K562 (cell line): ENCODE measurements around the gene TMED4. TPM values are rescaled to one million over a fixed set of nuclear protein-coding genes. Genes with fewer than 3 reads are reported as not detected.

Experiments used
- ATAC-seq: fragments of 200-7000 bp; cut with Tn5 transposase; 3 replicates; pipeline ENCODE4 v1.9.1; 2020; ENCODE audit warnings: moderate library complexity
- BruUV-seq: library from RNA; stranded (reverse); fragments of 400-500 nt; replicated peaks from 2 replicates; lab custom pipeline; 2021; lab: Mats Ljungman, UMichigan
- CTCF ChIA-PET: fragments of 300-600 bp; formaldehyde crosslinking; extraction: SDS; loops from one replicate; lab custom pipeline; 2021; ENCODE audit warnings: low intra/inter-chr PET ratio; lab: Yijun Ruan, JAX
- POLR2A ChIA-PET: fragments of 300-600, 350-650 bp; sonication (Branson Sonifier 250); formaldehyde crosslinking; extraction: SDS; loops from one replicate; lab custom pipeline; 2021; ENCODE audit warnings: antibody characterized with exemption, inconsistent platforms; lab: Yijun Ruan, JAX
- DNase-seq, 4 experiments: peaks; one replicate each; pipeline versions ENCODE4 v3.0.0 to v3.0.0-alpha.2; 2011 to 2018; ENCODE audit warnings: low spot score in 3 of 4, mixed read lengths in 3 of 4; ENCODE audit errors: extremely low read depth in 1 of 4
- FAIRE-seq: peaks from 2 replicates; lab custom pipeline; 2011; peaks lifted over from hg19 to GRCh38; lab: Jason Lieb, UNC
- H2AFZ ChIP-seq: 2 replicates; pipeline ENCODE4 v1.6.0; 2011; ENCODE audit warnings: low read depth, low read length, control low read depth, inconsistent platforms
- H3K27ac ChIP-seq: fragments of 200-600 bp; 3 replicates; pipeline ENCODE4 v1.8.0; 2011; ENCODE audit warnings: low read depth, mild to moderate bottlenecking, control low read depth, inconsistent platforms, low read length, moderate library complexity, mixed read lengths; ENCODE audit errors: extremely low read depth
- H3K27me3 ChIP-seq, 2 experiments: fragments of 300-600 bp in 1 of 2; 2 replicates in 1 of 2; 3 replicates in 1 of 2; pipeline versions ENCODE4 v1.6.0 to v1.8.0; 2011; ENCODE audit warnings: inconsistent platforms in 2 of 2, low read length in 2 of 2, mild to moderate bottlenecking in 1 of 2, mixed read lengths in 1 of 2, moderate library complexity in 1 of 2; ENCODE audit not compliant: control insufficient read depth in 2 of 2, insufficient read depth in 2 of 2
- H3K36me3 ChIP-seq: fragments of 300-600 bp; 3 replicates; pipeline ENCODE4 v1.8.0; 2011; ENCODE audit warnings: mild to moderate bottlenecking, low read length, inconsistent platforms; ENCODE audit not compliant: control insufficient read depth, insufficient read depth
- H3K4me1 ChIP-seq, 2 experiments: fragments of 200-600 bp in 1 of 2; replicated peaks in 1 of 2; 2 replicates in 1 of 2; 3 replicates in 1 of 2; pipeline versions ENCODE4 v1.5.1 to v1.8.0; 2011; ENCODE audit warnings: inconsistent platforms in 2 of 2, low read length in 2 of 2, mild to moderate bottlenecking in 1 of 2, mixed read lengths in 1 of 2, moderate library complexity in 1 of 2; ENCODE audit not compliant: control insufficient read depth in 2 of 2, insufficient read depth in 2 of 2
- H3K4me2 ChIP-seq: 2 replicates; pipeline ENCODE4 v1.6.1; 2011; ENCODE audit warnings: low read length, control low read depth, inconsistent platforms, mixed read lengths; ENCODE audit not compliant: insufficient read depth
- H3K4me3 ChIP-seq: fragments of 200-600 bp; sonication (generic), shearing (Covaris generic); 2 replicates; pipeline ENCODE4 v1.5.1; 2016; ENCODE audit warnings: control low read depth, inconsistent platforms
- H3K79me2 ChIP-seq: fragments of 200-600 bp; 3 replicates; pipeline ENCODE4 v1.8.0; 2011; ENCODE audit warnings: low read length, inconsistent platforms; ENCODE audit not compliant: control insufficient read depth, insufficient read depth
- H3K9ac ChIP-seq, 2 experiments: 2 replicates each; pipeline versions ENCODE4 v1.6.0 to v1.6.1; 2011; ENCODE audit warnings: low read depth in 2 of 2, low read length in 2 of 2, control low read depth in 1 of 2, inconsistent platforms in 1 of 2, mild to moderate bottlenecking in 1 of 2, mixed read lengths in 1 of 2; ENCODE audit not compliant: insufficient read depth in 1 of 2
- H3K9me1 ChIP-seq: one replicate; pipeline ENCODE4 v1.6.0; 2011; ENCODE audit warnings: inconsistent platforms, mild to moderate bottlenecking, low read length, moderate library complexity; ENCODE audit not compliant: control insufficient read depth, insufficient read depth
- H3K9me3 ChIP-seq: replicated peaks from 2 replicates; pipeline ENCODE4 v1.5.1; 2011; ENCODE audit warnings: low read depth, low read length, inconsistent platforms; ENCODE audit not compliant: control insufficient read depth, insufficient read depth
- H4K20me1 ChIP-seq: replicated peaks from 2 replicates; pipeline ENCODE4 v1.6.1; 2011; ENCODE audit warnings: low read length, inconsistent platforms, mixed read lengths; ENCODE audit not compliant: control insufficient read depth, insufficient read depth
- E2F3 ChIP-seq: fragments of 250-450 bp; sonication (Bioruptor Pico); IDR thresholded peaks from 2 replicates; pipeline ENCODE4 v1.4.0; 2020; ENCODE audit warnings: mild to moderate bottlenecking
- PHB2 ChIP-seq: fragments of 450-650 bp; IDR thresholded peaks from 2 replicates; pipeline ENCODE4 v1.6.1; 2017; ENCODE audit warnings: low read depth
- POLR2A ChIP-seq: fragments of 450-650 bp; conservative IDR thresholded peaks from 2 replicates; pipeline ENCODE4 v1.6.1; 2016
- TFAM ChIP-seq: fragments of 250-450 bp; sonication (Bioruptor Pico); conservative IDR thresholded peaks from 2 replicates; pipeline ENCODE4 v1.5.0; 2021; ENCODE audit warnings: mild to moderate bottlenecking, moderate library complexity
- ZC3H4 ChIP-seq: sonication (generic); formaldehyde crosslinking; IDR thresholded peaks from 2 replicates; pipeline ENCODE4 v1.9.0; 2021; ENCODE audit warnings: missing genetic modification reagents, borderline replicate concordance
- ZNF444 ChIP-seq: fragments of 250-450 bp; sonication (Bioruptor Pico); IDR thresholded peaks from 2 replicates; pipeline ENCODE4 v1.4.0; 2020; ENCODE audit warnings: mild to moderate bottlenecking, moderate library complexity
- WGBS: fragments of 100-300 bp; shearing (Covaris generic); methylation state at CpG from one replicate; pipeline ENCODE4 v1.1.6; 2016; ENCODE audit warnings: low coverage, mixed read lengths; ENCODE audit not compliant: insufficient coverage; ENCODE audit errors: missing lambda C conversion rate; 5-methylcytosine and 5-hydroxymethylcytosine counted together
- in situ Hi-C: fragments of 300-500 bp; cut with MboI; formaldehyde crosslinking; loops from 4 replicates; pipeline ENCODE4 v1.15.0; 2018; ENCODE audit warnings: inconsistent platforms, mixed read lengths
- intact Hi-C: fragments of 100-400 bp; cut with micrococcal nuclease; formaldehyde crosslinking; loops from 2 replicates; pipeline ENCODE4 v1.14.2; 2022
- polyA plus RNA-seq, 8 experiments: library from polyadenylated mRNA; depleted of rRNA in 4 of 8; stranded (reverse) in 5 of 8; unstranded in 3 of 8; fragments of >200 nt; fragmentation: Nextera tagmentation in 2 of 8; fragmentation: Illumina TruSeq in 1 of 8; extraction: Ambion mirVana in 2 of 8; extraction: Trizol in 1 of 8; gene quantifications; 2 replicates each; pipeline versions ENCODE4 v1.2.1 to v1.2.3, GENCODE V29; 2011 to 2014; ENCODE audit warnings: inconsistent platforms in 1 of 8, missing spikeins in 1 of 8
- total RNA-seq, 7 experiments: library from RNA; depleted of rRNA in 6 of 7; stranded (reverse); fragments of >200 nt in 6 of 7; fragmentation: Illumina TruSeq in 2 of 7; extraction: Trizol in 2 of 7; gene quantifications; 2 replicates each; pipeline versions ENCODE4 v1.2.1 to v1.2.3, GENCODE V29; 2011 to 2021; ENCODE audit warnings: low replicate concordance in 1 of 7

Gene TMED4
- total and polyA plus RNA-seq, 9 of the 15 experiments (the other 6 are each of a cell fraction or from before 2014, with no cell fraction given), result 20.3 to 64.0 (median 42.1) TPM

DNA sequence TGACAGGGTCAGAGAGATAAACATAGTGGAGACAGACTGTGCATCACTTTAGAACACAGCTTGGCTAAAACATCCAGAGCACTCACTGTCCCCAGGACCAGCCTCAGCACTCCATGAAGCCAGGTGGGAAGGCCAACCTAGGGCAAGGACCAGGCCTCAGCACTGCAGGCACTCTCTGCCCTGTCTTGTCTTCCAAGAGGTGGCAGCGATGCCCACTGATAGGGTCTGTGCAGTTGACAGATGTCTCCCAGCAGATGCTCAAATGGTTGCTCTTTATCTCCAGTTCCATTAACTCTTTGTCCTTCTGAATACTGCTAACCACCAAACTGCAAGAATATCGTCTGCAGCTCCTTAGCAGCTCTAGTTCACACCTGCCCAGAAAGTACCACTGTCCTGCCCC, 17.4 kb downstream of the TMED4 start:
- TF ChIP-seq ZC3H4 (no peak), PHB2 (no peak), POLR2A (0 out of 2 replicates have a peak, but pooled peaks have one; percentile 18), ZNF444 (CRISPR knock-in tag) (no peak), TFAM (CRISPR knock-in tag) (no peak), E2F3 (CRISPR knock-in tag) (no peak)
- ChIA-PET POLR2A (interaction anchor here (0.6 to 3.8 kb wide), 7 partner anchors 8 to 409 kb away, joined by 3 to 38 read pairs (median 4); partner anchors contain the start of genes DDX56, NUDCD3 and TMED4), CTCF (interaction anchor here (1.5 kb wide), 1 partner anchor 323 kb away, joined by 7 read pairs; no protein-coding TSS in a partner anchor)
- intact Hi-C loops (loop anchor here (5.0 kb wide), 3 partner anchors 67 to 322 kb away; no protein-coding TSS in a partner anchor), in situ Hi-C loops (no loop called here)
- Histone ChIP-seq H3K4me3 (no peak overlapping the region), H2AFZ (no peak overlapping the region), H3K4me2 (0 out of 2 replicates have a peak overlapping the region, but pooled peaks have one; percentile 55), H3K36me3 (peaks cover 62% of the 10 kb centered on the region), H3K9me1 (peaks cover 10% of the 10 kb centered on the region), H3K4me1 (peaks cover 51 to 54% of the 10 kb centered on the region in 2 experiments; a peak in 4 of 5 replicates), H3K27ac (no peak overlapping the region), H3K27me3 (no peaks in the 10 kb centered on the region), H3K9me3 (no peaks in the 10 kb centered on the region), H4K20me1 (peaks cover 21% of the 10 kb centered on the region), H3K9ac (peak overlapping the region in 1 of 2 experiments; percentile 1; a peak in 1 of 4 replicates), H3K79me2 (peaks cover 16% of the 10 kb centered on the region)
- no TSS peak for BruUV-seq
- WGBS, result 91% methylated on average over 2 of the region's 2 CpGs
- DNase-seq (peak in 1 of 4 experiments; percentile 4), FAIRE-seq (no peak), ATAC-seq (no peak)
